ENCODE results near the gene FYTTD1. TPM values are rescaled to one million over a fixed set of nuclear protein-coding genes. Genes with fewer than 3 reads are reported as not detected.

The FYTTD1 gene
- total and polyA plus RNA-seq, 4 donors = 12.1 to 90.2 (median 29.2) TPM

DNA sequence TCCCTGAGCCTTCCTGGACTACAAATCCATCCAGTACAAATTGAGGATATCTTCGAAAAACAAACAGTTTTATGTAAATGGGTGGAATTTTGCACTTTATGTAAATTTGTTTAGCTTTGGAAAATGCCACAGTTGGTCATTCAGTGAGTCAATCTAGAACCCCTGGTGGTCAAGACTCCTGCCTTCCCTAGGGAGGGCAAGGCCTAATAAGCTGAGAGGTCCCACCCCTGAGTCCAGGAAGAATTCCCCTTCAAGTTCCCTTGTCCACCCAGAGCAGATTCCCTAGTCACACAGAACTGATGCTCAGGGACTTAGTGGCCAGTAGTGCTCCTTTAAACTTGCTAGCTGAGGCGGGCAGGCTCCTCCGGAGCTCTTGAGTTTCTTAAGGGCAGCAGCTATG, 6.9 kb upstream of the FYTTD1 start:
- ATAC-seq (ENCODE audit: insufficient read depth, low FRiP score) (no peak), DNase-seq (no peak)
- Histone ChIP-seq H3K9ac (ENCODE audit: insufficient read depth in 1 of 2, low read length in 2 of 2) (no peak overlapping the region), H3K36me3 (ENCODE audit: control insufficient read depth in 4 of 4, insufficient read depth in 4 of 4, low read length in 4 of 4) (no peaks in the 10 kb centered on the region), H3K27me3 (ENCODE audit: control insufficient read depth in 3 of 3, insufficient read depth in 3 of 3, low read length in 2 of 3) (no peaks in the 10 kb centered on the region), H3K4me3 (no peak overlapping the region), H3K9me3 (ENCODE audit: control insufficient read depth in 4 of 4, insufficient read depth in 3 of 4, low read length in 3 of 4) (no peaks in the 10 kb centered on the region), H3K4me1 (ENCODE audit: control insufficient read depth in 5 of 5, insufficient read depth in 5 of 5, low read length in 5 of 5) (peaks cover 0 to 2% (median 0%) of the 10 kb centered on the region in 5 donors), H3K27ac (ENCODE audit: low read depth in 1 of 2, low read length in 1 of 2) (no peak overlapping the region)
- WGBS, 2 donors = 86 to 92% methylated on average over 3 of the region's 3 CpGs
- TF ChIP-seq, protein P1, sequence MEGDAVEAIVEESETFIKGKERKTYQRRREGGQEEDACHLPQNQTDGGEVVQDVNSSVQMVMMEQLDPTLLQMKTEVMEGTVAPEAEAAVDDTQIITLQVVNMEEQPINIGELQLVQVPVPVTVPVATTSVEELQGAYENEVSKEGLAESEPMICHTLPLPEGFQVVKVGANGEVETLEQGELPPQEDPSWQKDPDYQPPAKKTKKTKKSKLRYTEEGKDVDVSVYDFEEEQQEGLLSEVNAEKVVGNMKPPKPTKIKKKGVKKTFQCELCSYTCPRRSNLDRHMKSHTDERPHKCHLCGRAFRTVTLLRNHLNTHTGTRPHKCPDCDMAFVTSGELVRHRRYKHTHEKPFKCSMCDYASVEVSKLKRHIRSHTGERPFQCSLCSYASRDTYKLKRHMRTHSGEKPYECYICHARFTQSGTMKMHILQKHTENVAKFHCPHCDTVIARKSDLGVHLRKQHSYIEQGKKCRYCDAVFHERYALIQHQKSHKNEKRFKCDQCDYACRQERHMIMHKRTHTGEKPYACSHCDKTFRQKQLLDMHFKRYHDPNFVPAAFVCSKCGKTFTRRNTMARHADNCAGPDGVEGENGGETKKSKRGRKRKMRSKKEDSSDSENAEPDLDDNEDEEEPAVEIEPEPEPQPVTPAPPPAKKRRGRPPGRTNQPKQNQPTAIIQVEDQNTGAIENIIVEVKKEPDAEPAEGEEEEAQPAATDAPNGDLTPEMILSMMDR (IDR thresholded peaks at IDR 0.05; ENCODE audit: control extremely low read depth, extremely low read depth) = no peak

DNA sequence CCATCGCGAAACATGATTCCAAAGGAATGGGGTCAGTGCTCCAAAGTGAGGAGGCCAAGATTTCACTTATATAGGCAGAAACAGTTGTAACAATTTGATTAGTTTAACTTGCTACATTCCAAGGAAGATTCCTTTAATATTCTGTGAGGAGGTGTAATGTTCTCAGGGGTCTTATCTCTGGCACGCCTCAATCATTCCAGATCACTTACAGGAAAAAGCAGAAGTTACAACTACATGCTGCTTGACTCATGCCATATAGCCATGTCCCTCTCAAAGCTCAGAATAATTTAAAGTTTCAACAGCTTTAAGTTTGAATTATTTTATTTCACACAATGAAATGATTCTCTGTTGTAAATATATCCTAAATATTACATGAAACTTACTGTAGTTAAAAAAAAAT, 3.5 kb upstream of the FYTTD1 start:
- ATAC-seq (ENCODE audit: insufficient read depth, low FRiP score) (no peak), DNase-seq (no peak)
- H3K4me3 ChIP-seq = no peak overlapping the region
- H3K9ac ChIP-seq (ENCODE audit: insufficient read depth in 1 of 2, low read length in 2 of 2) = no peak overlapping the region
- no peaks in the 10 kb centered on the region for H3K36me3 ChIP-seq (ENCODE audit: control insufficient read depth in 4 of 4, insufficient read depth in 4 of 4, low read length in 4 of 4)
- peak overlapping the region in 1 of 2 donors; percentile 61 for H3K27ac ChIP-seq (ENCODE audit: low read depth in 1 of 2, low read length in 1 of 2)
- H3K27me3 ChIP-seq (ENCODE audit: control insufficient read depth in 3 of 3, insufficient read depth in 3 of 3, low read length in 2 of 3) = no peaks in the 10 kb centered on the region
- 86% methylated on average over 3 of the region's 3 CpGs for WGBS, 2 donors
- H3K9me3 ChIP-seq (ENCODE audit: control insufficient read depth in 4 of 4, insufficient read depth in 3 of 4, low read length in 3 of 4) = no peaks in the 10 kb centered on the region
- peaks cover 0 to 11% (median 0%) of the 10 kb centered on the region in 5 donors for H3K4me1 ChIP-seq (ENCODE audit: control insufficient read depth in 5 of 5, insufficient read depth in 5 of 5, low read length in 5 of 5)
- TF ChIP-seq, protein P1 (IDR thresholded peaks at IDR 0.05; ENCODE audit: control extremely low read depth, extremely low read depth) = no peak

DNA sequence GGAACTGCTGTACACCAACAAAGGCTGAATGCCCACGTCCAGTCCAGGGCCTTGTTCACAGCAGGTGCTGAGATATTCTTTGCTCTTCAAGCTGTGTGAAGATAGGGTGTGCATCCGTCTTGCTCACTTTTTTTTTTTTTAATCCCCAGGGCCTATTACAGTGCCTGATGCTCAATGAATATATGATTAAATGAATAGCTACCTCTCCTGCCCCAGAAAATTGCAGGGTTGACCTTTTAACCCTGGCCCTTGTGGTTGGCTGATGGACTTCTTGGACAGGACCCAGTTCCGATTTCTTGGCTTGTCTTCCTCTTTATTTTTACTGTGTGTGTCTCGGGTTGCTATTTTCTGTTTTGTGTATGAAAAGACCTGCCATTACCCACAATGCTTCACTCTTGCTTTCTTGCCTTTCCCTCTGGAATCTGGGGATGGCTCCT, 2.9 kb upstream of the FYTTD1 start:
- DNase-seq (no peak), ATAC-seq (ENCODE audit: insufficient read depth, low FRiP score) (no peak)
- H3K4me3 ChIP-seq = no peak overlapping the region
- H3K27me3 ChIP-seq (ENCODE audit: control insufficient read depth in 3 of 3, insufficient read depth in 3 of 3, low read length in 2 of 3) = no peaks in the 10 kb centered on the region
- H3K27ac ChIP-seq (ENCODE audit: low read depth in 1 of 2, low read length in 1 of 2) = peak overlapping the region in 1 of 2 donors; percentile 61
- H3K4me1 ChIP-seq (ENCODE audit: control insufficient read depth in 5 of 5, insufficient read depth in 5 of 5, low read length in 5 of 5) = peaks cover 0 to 18% (median 1%) of the 10 kb centered on the region in 5 donors
- WGBS, 2 donors = 61 to 69% methylated on average over 4 of the region's 4 CpGs
- TF ChIP-seq, protein P1 (IDR thresholded peaks at IDR 0.05; ENCODE audit: control extremely low read depth, extremely low read depth) = no peak
- H3K9me3 ChIP-seq (ENCODE audit: control insufficient read depth in 4 of 4, insufficient read depth in 3 of 4, low read length in 3 of 4) = no peaks in the 10 kb centered on the region
- peak overlapping the region in 1 of 2 donors; percentile 23 for H3K9ac ChIP-seq (ENCODE audit: insufficient read depth in 1 of 2, low read length in 2 of 2)
- H3K36me3 ChIP-seq (ENCODE audit: control insufficient read depth in 4 of 4, insufficient read depth in 4 of 4, low read length in 4 of 4) = no peaks in the 10 kb centered on the region

Measured in lung (tissue), 12 donors.